SK-N-SH (cell line): ENCODE measurements around the gene SIRT5. TPM values are rescaled to one million over a fixed set of nuclear protein-coding genes. Genes with fewer than 3 reads are reported as not detected.

Experiments used
- CTCF ChIA-PET: fragments of 300-600, 350-600 bp; formaldehyde crosslinking; extraction: SDS; loops from one replicate; lab custom pipeline; 2021; lab: Yijun Ruan, JAX
- POLR2A ChIA-PET: fragments of 350-600 bp; sonication (Branson Sonifier 250); formaldehyde crosslinking; extraction: SDS; loops from one replicate; lab custom pipeline; 2020; ENCODE audit warnings: antibody characterized with exemption, inconsistent platforms; lab: Yijun Ruan, JAX
- DNase-seq: peaks from one replicate; pipeline ENCODE4 v3.0.0; 2012
- H2AFZ ChIP-seq: fragments of 200-600 bp; sonication (generic); 2 replicates; pipeline ENCODE4 v1.8.1; 2016; ENCODE audit warnings: antibody characterized with exemption, mild to moderate bottlenecking, low read depth
- H3F3A ChIP-seq: fragments of 200-600 bp; sonication (generic); replicated peaks from 2 replicates; pipeline ENCODE3; 2016; ENCODE audit warnings: antibody characterized with exemption, mild to moderate bottlenecking; ENCODE audit not compliant: insufficient read depth
- H3K27ac ChIP-seq, 2 experiments: fragments of 200-500 bp in 1 of 2; fragments of 200-600 bp in 1 of 2; sonication (Bioruptor generic) in 1 of 2; sonication (generic), shearing (Covaris generic) in 1 of 2; 2 replicates each; pipeline versions ENCODE4 v1.5.1 to v1.6.1; 2014 to 2016; ENCODE audit warnings: low read depth in 2 of 2, inconsistent platforms in 1 of 2, low read length in 1 of 2, mild to moderate bottlenecking in 1 of 2, mixed read lengths in 1 of 2
- H3K27me3 ChIP-seq: fragments of 200-600 bp; sonication (generic), shearing (Covaris generic); 2 replicates; pipeline ENCODE4 v1.6.1; 2016; ENCODE audit warnings: mixed run types; ENCODE audit not compliant: insufficient read depth
- H3K36me3 ChIP-seq, 2 experiments: fragments of 200-500 bp in 1 of 2; fragments of 200-600 bp in 1 of 2; sonication (Bioruptor generic) in 1 of 2; sonication (generic) in 1 of 2; replicated peaks in 1 of 2; 2 replicates each; pipeline versions ENCODE3 to v1.5.1; 2014 to 2016; ENCODE audit warnings: low read length in 1 of 2, mild to moderate bottlenecking in 1 of 2; ENCODE audit not compliant: insufficient read depth in 2 of 2, control insufficient read depth in 1 of 2
- H3K4me1 ChIP-seq, 2 experiments: fragments of 200-500 bp in 1 of 2; fragments of 200-600 bp in 1 of 2; sonication (Bioruptor generic) in 1 of 2; sonication (generic), shearing (Covaris generic) in 1 of 2; 2 replicates each; pipeline versions ENCODE4 v1.5.1 to v1.6.1; 2014 to 2016; ENCODE audit warnings: low read depth in 1 of 2, low read length in 1 of 2, mixed run types in 1 of 2; ENCODE audit not compliant: insufficient read depth in 2 of 2, control insufficient read depth in 1 of 2
- H3K4me2 ChIP-seq: fragments of 200-600 bp; sonication (generic), shearing (Covaris generic); 2 replicates; pipeline ENCODE4 v1.6.1; 2017; ENCODE audit warnings: mixed run types
- H3K4me3 ChIP-seq, 2 experiments: fragments of 200-500 bp in 1 of 2; fragments of 200-600 bp in 1 of 2; sonication (Bioruptor generic) in 1 of 2; sonication (generic), shearing (Covaris generic) in 1 of 2; 2 replicates each; pipeline versions ENCODE4 v1.5.1 to v1.8.1; 2014 to 2016; ENCODE audit warnings: low read depth in 2 of 2, inconsistent platforms in 1 of 2, low read length in 1 of 2, mild to moderate bottlenecking in 1 of 2, mixed read lengths in 1 of 2, moderate library complexity in 1 of 2
- H3K79me2 ChIP-seq: fragments of 200-600 bp; sonication (generic); 2 replicates; pipeline ENCODE4 v1.8.1; 2017; ENCODE audit warnings: mild to moderate bottlenecking; ENCODE audit not compliant: insufficient read depth
- H3K9ac ChIP-seq: fragments of 200-600 bp; sonication (generic); 2 replicates; pipeline ENCODE4 v1.6.1; 2017; ENCODE audit warnings: mixed run types
- H3K9me2 ChIP-seq: fragments of 200-600 bp; sonication (generic); 2 replicates; pipeline ENCODE4 v1.6.1; 2017; ENCODE audit warnings: mixed run types
- H3K9me3 ChIP-seq: fragments of 200-600 bp; sonication (generic); 2 replicates; pipeline ENCODE4 v1.6.1; 2017; ENCODE audit warnings: mixed run types, mild to moderate bottlenecking, moderate library complexity
- H4K20me1 ChIP-seq: fragments of 200-600 bp; sonication (generic); 2 replicates; pipeline ENCODE4 v1.6.1; 2017; ENCODE audit warnings: mild to moderate bottlenecking, mixed run types; ENCODE audit not compliant: insufficient read depth
- EP300 ChIP-seq, 2 experiments: IDR thresholded peaks; 2 replicates each; pipeline versions ENCODE4 v1.4.0 to v1.6.1; 2012; ENCODE audit warnings: borderline replicate concordance in 1 of 2, low read depth in 1 of 2, low read length in 1 of 2
- EZH2phosphoT487 ChIP-seq: fragments of 200-600 bp; sonication (generic); IDR thresholded peaks from 2 replicates; pipeline ENCODE4 v1.6.1; 2017; ENCODE audit warnings: low read depth, mixed run types, mild to moderate bottlenecking, antibody characterized with exemption, moderate library complexity, borderline replicate concordance
- FOXJ3 ChIP-seq: sonication (generic); formaldehyde crosslinking; IDR thresholded peaks from 2 replicates; pipeline ENCODE4 v1.5.1; 2020; ENCODE audit warnings: mild to moderate bottlenecking, missing genetic modification reagents
- FOXM1 ChIP-seq: IDR thresholded peaks from 2 replicates; pipeline ENCODE4 v1.4.0; 2012; ENCODE audit warnings: low read depth, mild to moderate bottlenecking
- GATA2 ChIP-seq: sonication (generic); formaldehyde crosslinking; IDR thresholded peaks from 2 replicates; pipeline ENCODE4 v1.5.0; 2020; ENCODE audit warnings: mild to moderate bottlenecking, missing genetic modification reagents
- MAX ChIP-seq: IDR thresholded peaks from 2 replicates; pipeline ENCODE4 v1.4.0; 2012; ENCODE audit warnings: low read depth
- MEF2A ChIP-seq: IDR thresholded peaks from 2 replicates; pipeline ENCODE4 v1.4.0; 2012; ENCODE audit warnings: low read depth, borderline replicate concordance
- PBX3 ChIP-seq: IDR thresholded peaks from 2 replicates; pipeline ENCODE4; 2012
- POLR2AphosphoS5 ChIP-seq: IDR thresholded peaks from 2 replicates; pipeline ENCODE4 v1.6.1; 2012; ENCODE audit warnings: low read depth, low read length
- RAD21 ChIP-seq: IDR thresholded peaks from 2 replicates; pipeline ENCODE4 v1.6.1; 2012; ENCODE audit warnings: mild to moderate bottlenecking, low read length
- RFX5 ChIP-seq: IDR thresholded peaks from 2 replicates; pipeline ENCODE4 v1.6.1; 2012; ENCODE audit warnings: mild to moderate bottlenecking, improper control_type of control experiment, low read length
- SIN3A ChIP-seq: IDR thresholded peaks from 2 replicates; pipeline ENCODE4 v1.6.1; 2012; ENCODE audit warnings: low read depth, mild to moderate bottlenecking, low read length, moderate library complexity, borderline replicate concordance
- SMC3 ChIP-seq: IDR thresholded peaks from 2 replicates; pipeline ENCODE4 v1.6.1; 2012; ENCODE audit warnings: low read depth, low read length, improper control_type of control experiment
- TAF1 ChIP-seq: IDR thresholded peaks from 2 replicates; pipeline ENCODE4 v1.6.1; 2012; ENCODE audit warnings: low read depth, mild to moderate bottlenecking, low read length, moderate library complexity, borderline replicate concordance
- TEAD4 ChIP-seq: IDR thresholded peaks from 2 replicates; pipeline ENCODE4 v1.4.0; 2012; ENCODE audit warnings: mild to moderate bottlenecking, borderline replicate concordance; ENCODE audit not compliant: insufficient read depth
- ZBTB33 ChIP-seq: IDR thresholded peaks from 2 replicates; pipeline ENCODE4 v1.4.0; 2012; ENCODE audit warnings: low read depth, borderline replicate concordance
- WGBS: methylation state at CpG from one replicate; pipeline ENCODE4 v1.1.6; 2017; ENCODE audit warnings: low lambda C conversion rate; 5-methylcytosine and 5-hydroxymethylcytosine counted together
- polyA plus RNA-seq, 3 experiments: library from polyadenylated mRNA; depleted of rRNA; stranded (reverse); fragments of >200 nt; gene quantifications; 2 replicates each; pipeline ENCODE4 v1.2.3, GENCODE V29; 2012

The SIRT5 gene
- polyA plus RNA-seq, 1 of the 3 experiments (the other 2 are of a cell fraction) = 6.7 TPM

GRCh38 chr6:13563009-13563408, 11.4 kb upstream of the SIRT5 start:
- Histone ChIP-seq H3K79me2 (no peaks in the 10 kb centered on the region), H3K27ac (no peak overlapping the region), H3K4me1 (peaks cover 0 to 14% of the 10 kb centered on the region in 2 experiments; a peak in 2 of 4 replicates), H3F3A (peaks cover 3% of the 10 kb centered on the region), H3K36me3 (no peaks in the 10 kb centered on the region), H3K27me3 (peaks cover 4% of the 10 kb centered on the region; the same call in 1 of the 2 replicates), H2AFZ (no peak overlapping the region), H3K9me3 (no peaks in the 10 kb centered on the region), H3K4me2 (no peak overlapping the region), H4K20me1 (no peaks in the 10 kb centered on the region), H3K4me3 (no peak overlapping the region), H3K9ac (no peak overlapping the region), H3K9me2 (no peaks in the 10 kb centered on the region)
- no peak for DNase-seq
- CTCF ChIA-PET = interaction anchor here (0.6 to 5.5 kb wide), 4 partner anchors 8 to 26 kb away, joined by 3 to 38 read pairs (median 3); partner anchors contain the start of gene SIRT5
- WGBS = 100% methylated on average over 1 of the region's 1 CpG
- TF ChIP-seq POLR2AphosphoS5 = no peak
- TF ChIP-seq FOXM1 = no peak
- TF ChIP-seq TEAD4 = no peak
- no peak for TF ChIP-seq GATA2 (CRISPR knock-in tag)
- no peak for TF ChIP-seq EP300 (IDR thresholded peaks at IDR 0.05; ENCODE audit: borderline replicate concordance in 1 of 2, low read depth in 1 of 2, low read length in 1 of 2)
- no peak for TF ChIP-seq ZBTB33
- no peak for TF ChIP-seq MAX
- TF ChIP-seq MEF2A = no peak
- no peak for TF ChIP-seq FOXJ3 (CRISPR knock-in tag)
- no peak for TF ChIP-seq RFX5
- POLR2A ChIA-PET = no interaction called here

- H3F3A ChIP-seq = no peaks in the 10 kb centered on the region
- WGBS = 83% methylated on average over 4 of the region's 4 CpGs
- H3K27ac ChIP-seq = no peak overlapping the region
- DNase-seq = no peak
- no peaks in the 10 kb centered on the region for H3K9me3 ChIP-seq
- no peak overlapping the region for H3K4me2 ChIP-seq
- POLR2A ChIA-PET = no interaction called here
- no peak for TF ChIP-seq MEF2A
- no peak for TF ChIP-seq SIN3A
- no peak for TF ChIP-seq RAD21
- no peak for TF ChIP-seq PBX3
- no peak for TF ChIP-seq ZBTB33
- TF ChIP-seq EZH2phosphoT487 = no peak
- TF ChIP-seq EP300 (IDR thresholded peaks at IDR 0.05; ENCODE audit: borderline replicate concordance in 1 of 2, low read depth in 1 of 2, low read length in 1 of 2) = no peak
- TF ChIP-seq TAF1 = no peak
- TF ChIP-seq SMC3 = no peak
- no peak for TF ChIP-seq GATA2 (CRISPR knock-in tag)
- H2AFZ ChIP-seq = no peak overlapping the region
- H3K9me2 ChIP-seq = no peaks in the 10 kb centered on the region
- no peak overlapping the region for H3K4me3 ChIP-seq
- no peak overlapping the region for H3K9ac ChIP-seq
- H3K79me2 ChIP-seq = no peaks in the 10 kb centered on the region
- no peaks in the 10 kb centered on the region for H3K36me3 ChIP-seq
- no peaks in the 10 kb centered on the region for H4K20me1 ChIP-seq
- H3K4me1 ChIP-seq = no peaks in the 10 kb centered on the region
- peaks cover 4% of the 10 kb centered on the region; the same call in 1 of the 2 replicates for H3K27me3 ChIP-seq
- CTCF ChIA-PET = interaction anchor here (1.1 to 5.5 kb wide), 2 partner anchors 8 to 229 kb away, joined by 3 to 38 read pairs; partner anchors contain the start of gene SIRT5
Measured at GRCh38 chr6:13565921-13566320, 8.5 kb upstream of the SIRT5 start.
